CD14-positive monocyte (primary cell): ENCODE data around the gene TOP2B. TPM values are rescaled to one million over a fixed set of nuclear protein-coding genes. Genes with fewer than 3 reads are reported as not detected.

Source experiments
- DNase-seq, 3 donors: peaks; one replicate each; pipeline ENCODE4 v3.0.0-alpha.2; 2011 to 2022
- H2AFZ ChIP-seq: 2 replicates; pipeline ENCODE4 v1.6.0; 2012; ENCODE audit warnings: mild to moderate bottlenecking, low read depth, low read length, inconsistent platforms; ENCODE audit not compliant: insufficient read depth, poor library complexity, severe bottlenecking
- H3K27ac ChIP-seq, 2 donors: 1 replicate in 1 of 2; 2 replicates in 1 of 2; pipeline ENCODE4 v1.5.1; 2012 to 2013; ENCODE audit warnings: low read length in 2 of 2, control low read depth in 1 of 2, inconsistent platforms in 1 of 2, low read depth in 1 of 2, mild to moderate bottlenecking in 1 of 2
- H3K27me3 ChIP-seq, 2 donors: one replicate each; pipeline versions ENCODE4 v1.6.0 to v1.6.1; 2011 to 2013; ENCODE audit warnings: low read length in 2 of 2; ENCODE audit not compliant: control insufficient read depth in 2 of 2, insufficient read depth in 2 of 2
- H3K36me3 ChIP-seq, 2 donors: replicated peaks in 1 of 2; 1 replicate in 1 of 2; 2 replicates in 1 of 2; pipeline versions ENCODE4 v1.5.1 to v1.6.1; 2012 to 2013; ENCODE audit warnings: low read length in 2 of 2, control low read depth in 1 of 2, inconsistent platforms in 1 of 2, mild to moderate bottlenecking in 1 of 2; ENCODE audit not compliant: insufficient read depth in 2 of 2, control insufficient read depth in 1 of 2
- H3K4me1 ChIP-seq, 2 donors: 1 replicate in 1 of 2; 2 replicates in 1 of 2; pipeline versions ENCODE4 v1.5.1 to v1.6.1; 2012 to 2013; ENCODE audit warnings: low read length in 2 of 2, control low read depth in 1 of 2, inconsistent platforms in 1 of 2, mild to moderate bottlenecking in 1 of 2, moderate library complexity in 1 of 2; ENCODE audit not compliant: insufficient read depth in 2 of 2, control insufficient read depth in 1 of 2
- H3K4me2 ChIP-seq: replicated peaks from 2 replicates; pipeline ENCODE3; 2012; ENCODE audit warnings: low read length, moderate library complexity, mild to moderate bottlenecking; ENCODE audit not compliant: poor library complexity, severe bottlenecking; ENCODE audit errors: extremely low read depth
- H3K4me3 ChIP-seq, 3 experiments: fragments of 200-600 bp in 1 of 3; sonication (generic) in 1 of 3; replicated peaks in 1 of 3; 1 replicate in 2 of 3; 2 replicates in 1 of 3; pipeline ENCODE4 v1.5.1; 2011 to 2013; ENCODE audit warnings: low read length in 3 of 3, mild to moderate bottlenecking in 3 of 3, control low read depth in 2 of 3, low read depth in 2 of 3, inconsistent platforms in 1 of 3, moderate library complexity in 1 of 3
- H3K79me2 ChIP-seq: 2 replicates; pipeline ENCODE4 v1.6.0; 2012; ENCODE audit warnings: mild to moderate bottlenecking, control low read depth, inconsistent platforms, low read length, moderate library complexity; ENCODE audit not compliant: insufficient read depth
- H3K9ac ChIP-seq: 2 replicates; pipeline ENCODE4 v1.6.0; 2017; ENCODE audit warnings: low read length, mild to moderate bottlenecking; ENCODE audit not compliant: insufficient read depth, poor library complexity, severe bottlenecking
- H3K9me3 ChIP-seq, 2 donors: replicated peaks in 1 of 2; 1 replicate in 1 of 2; 2 replicates in 1 of 2; pipeline versions ENCODE4 v1.5.1 to v1.6.1; 2012 to 2013; ENCODE audit warnings: low read length in 2 of 2, control low read depth in 1 of 2; ENCODE audit not compliant: control insufficient read depth in 1 of 2, insufficient read depth in 1 of 2
- H4K20me1 ChIP-seq: 2 replicates; pipeline ENCODE4 v1.6.0; 2012; ENCODE audit warnings: mild to moderate bottlenecking, low read length, control low read depth, moderate library complexity; ENCODE audit not compliant: insufficient read depth
- H3K27ac Mint-ChIP-seq, 7 donors: one replicate each; pipeline ENCODE4 v1.8.0; 2020; ENCODE audit warnings: mild to moderate bottlenecking in 7 of 7, mixed read lengths in 7 of 7, moderate library complexity in 6 of 7, inconsistent platforms in 2 of 7
- H3K27me3 Mint-ChIP-seq, 3 donors: one replicate each; pipeline ENCODE4 v1.8.0; 2021 to 2022; ENCODE audit warnings: low read depth in 3 of 3, mild to moderate bottlenecking in 3 of 3, mixed read lengths in 3 of 3, moderate library complexity in 3 of 3, inconsistent platforms in 1 of 3
- H3K36me3 Mint-ChIP-seq, 2 donors: one replicate each; pipeline ENCODE4 v1.8.0; 2020; ENCODE audit warnings: mixed read lengths in 2 of 2, inconsistent platforms in 1 of 2, mild to moderate bottlenecking in 1 of 2
- H3K4me1 Mint-ChIP-seq: one replicate; pipeline ENCODE4 v1.8.0; 2020; ENCODE audit warnings: mild to moderate bottlenecking, mixed read lengths
- H3K4me3 Mint-ChIP-seq, 2 donors: one replicate each; pipeline ENCODE4 v1.8.0; 2020; ENCODE audit warnings: mild to moderate bottlenecking in 2 of 2, mixed read lengths in 2 of 2, moderate library complexity in 1 of 2
- H3K9me3 Mint-ChIP-seq, 7 donors: one replicate each; pipeline ENCODE4 v1.8.0; 2020 to 2022; ENCODE audit warnings: mixed read lengths in 7 of 7, mild to moderate bottlenecking in 6 of 7, moderate library complexity in 6 of 7, inconsistent platforms in 2 of 7
- CTCF ChIP-seq: fragments of 200-600 bp; IDR thresholded peaks from one replicate; pipeline ENCODE4 v1.8.0; 2022; ENCODE audit warnings: antibody characterized with exemption, mild to moderate bottlenecking
- WGBS: methylation state at CpG from one replicate; pipeline ENCODE4 v1.1.5; 2013; ENCODE audit warnings: missing lambda C conversion rate; ENCODE audit not compliant: insufficient coverage; 5-methylcytosine and 5-hydroxymethylcytosine counted together
- intact Hi-C, 2 donors: fragments of 100-400 bp; cut with micrococcal nuclease; formaldehyde crosslinking; loops; one replicate each; pipeline versions ENCODE4 v1.15.0 to v1.15.1; 2023
- polyA plus RNA-seq, 3 donors: library from polyadenylated mRNA; depleted of rRNA in 1 of 3; unstranded in 2 of 3; stranded (reverse) in 1 of 3; fragments of 300-500 nt in 2 of 3; fragments of >200 nt in 1 of 3; fragmentation: Illumina TruSeq in 2 of 3; gene quantifications; 1 replicate in 2 of 3; 2 replicates in 1 of 3; pipeline ENCODE4 v1.2.3, GENCODE V29; 2012 to 2021

Gene TOP2B
- polyA plus RNA-seq, 3 donors, result 21.4 to 27.0 (median 26.1) TPM

GRCh38 chr3:25568525-25569078 lies 96.1 kb downstream of the TOP2B start:
- no peak overlapping the region for H3K4me3 Mint-ChIP-seq
- TF ChIP-seq CTCF, result no peak
- no peaks in the 10 kb centered on the region for H3K9me3 Mint-ChIP-seq
- H3K4me2 ChIP-seq, result no peak overlapping the region
- H4K20me1 ChIP-seq, result no peaks in the 10 kb centered on the region
- H3K36me3 Mint-ChIP-seq, result no peaks in the 10 kb centered on the region
- peaks cover 0 to 2% (median 1%) of the 10 kb centered on the region in 3 donors for H3K27me3 Mint-ChIP-seq
- no peak overlapping the region for H3K9ac ChIP-seq
- no peak for DNase-seq
- no peak overlapping the region for H3K4me3 ChIP-seq
- H2AFZ ChIP-seq, result no peak overlapping the region
- H3K4me1 ChIP-seq, result no peaks in the 10 kb centered on the region
- H3K36me3 ChIP-seq, result no peaks in the 10 kb centered on the region
- no peaks in the 10 kb centered on the region for H3K27me3 ChIP-seq
- WGBS, result 89% methylated on average over 6 of the region's 10 CpGs
- H3K27ac Mint-ChIP-seq, result no peak overlapping the region
- intact Hi-C loops, result no loop called here
- H3K4me1 Mint-ChIP-seq, result no peaks in the 10 kb centered on the region
- no peaks in the 10 kb centered on the region for H3K9me3 ChIP-seq
- no peak overlapping the region for H3K27ac ChIP-seq
- no peaks in the 10 kb centered on the region for H3K79me2 ChIP-seq

GRCh38 chr3:25567806-25568524 lies 96.7 kb downstream of the TOP2B start:
- Histone ChIP-seq H3K79me2 (no peaks in the 10 kb centered on the region), H3K4me2 (no peak overlapping the region), H3K36me3 (no peaks in the 10 kb centered on the region), H3K4me1 (no peaks in the 10 kb centered on the region), H3K4me3 (no peak overlapping the region), H3K9me3 (no peaks in the 10 kb centered on the region), H4K20me1 (no peaks in the 10 kb centered on the region), H3K27me3 (no peaks in the 10 kb centered on the region), H2AFZ (no peak overlapping the region), H3K9ac (no peak overlapping the region), H3K27ac (no peak overlapping the region)
- Mint-ChIP-seq H3K27me3 (peaks cover 0 to 2% (median 1%) of the 10 kb centered on the region in 3 donors), H3K36me3 (no peaks in the 10 kb centered on the region), H3K4me3 (no peak overlapping the region), H3K9me3 (no peaks in the 10 kb centered on the region), H3K27ac (no peak overlapping the region), H3K4me1 (no peaks in the 10 kb centered on the region)
- intact Hi-C loops, result no loop called here
- no peak for DNase-seq
- no peak for TF ChIP-seq CTCF
- WGBS, result 100% methylated on average over 3 of the region's 14 CpGs
